Effector memory CD8-positive, alpha-beta T cell (primary cell): Measurements from ENCODE around the gene PRKX.
A peak's percentile ranks its signal among the peaks of the same experiment; 100 is the strongest.
"Not testable (repeated sequence)": the region's sequence is repeated elsewhere in the genome, so short reads cannot be mapped to it uniquely, and the experiment has no call there.

Experiments used
- ATAC-seq: fragments of 150-1000 bp; cut with Tn5 transposase; replicated peaks from 2 replicates; pipeline ENCODE4 v1.10.0; 2021; ENCODE audit warnings: mild to moderate bottlenecking, moderate library complexity
- DNase-seq, 3 experiments: peaks; one replicate each; pipeline ENCODE4 v3.0.0; 2021
- H3K27ac Mint-ChIP-seq, 2 donors: one replicate each; pipeline ENCODE4 v1.8.0; 2022; ENCODE audit warnings: mild to moderate bottlenecking in 2 of 2, mixed read lengths in 2 of 2, moderate library complexity in 2 of 2
- H3K27me3 Mint-ChIP-seq, 2 donors: one replicate each; pipeline ENCODE4 v1.8.0; 2022; ENCODE audit warnings: mixed read lengths in 2 of 2
- H3K36me3 Mint-ChIP-seq: one replicate; pipeline ENCODE4 v1.8.0; 2022; ENCODE audit warnings: mild to moderate bottlenecking, moderate library complexity, mixed read lengths; ENCODE audit not compliant: insufficient read depth
- H3K4me1 Mint-ChIP-seq, 2 donors: one replicate each; pipeline ENCODE4 v1.8.0; 2022; ENCODE audit warnings: low read depth in 2 of 2, mixed read lengths in 2 of 2
- H3K4me3 Mint-ChIP-seq, 2 donors: one replicate each; pipeline ENCODE4 v1.8.0; 2022; ENCODE audit warnings: mild to moderate bottlenecking in 2 of 2, mixed read lengths in 2 of 2, moderate library complexity in 2 of 2
- H3K9me3 Mint-ChIP-seq, 2 donors: one replicate each; pipeline ENCODE4 v1.8.0; 2022; ENCODE audit warnings: mixed read lengths in 2 of 2

Gene PRKX

DNA sequence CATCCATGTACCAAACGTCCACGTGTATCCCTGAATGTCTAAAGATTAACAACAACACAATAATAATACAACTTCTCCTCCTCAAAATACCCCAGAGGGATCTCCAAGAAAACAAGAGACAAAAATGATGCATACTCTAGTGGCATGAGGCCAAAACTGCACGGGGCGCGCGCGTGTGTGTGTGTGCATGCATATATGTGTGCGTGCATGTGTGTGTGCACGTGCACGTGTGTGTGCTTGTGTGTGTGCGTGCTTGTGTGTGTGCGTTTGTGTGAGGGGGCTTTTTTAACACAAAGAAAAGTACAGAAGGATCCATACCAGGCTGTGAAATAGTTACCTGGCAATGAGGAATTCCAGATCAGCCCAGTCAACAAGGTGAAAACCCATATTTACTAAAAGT is 48.5 kb downstream of the PRKX start:
- H3K4me3 Mint-ChIP-seq = no peak overlapping the region
- ATAC-seq (no peak), DNase-seq (no peak)
- H3K4me1 Mint-ChIP-seq = peaks cover 4 to 9% of the 10 kb centered on the region in 2 donors
- peaks cover 48% of the 10 kb centered on the region for H3K36me3 Mint-ChIP-seq
- H3K27ac Mint-ChIP-seq = no peak overlapping the region
- no peaks in the 10 kb centered on the region for H3K9me3 Mint-ChIP-seq
- no peaks in the 10 kb centered on the region for H3K27me3 Mint-ChIP-seq

DNA sequence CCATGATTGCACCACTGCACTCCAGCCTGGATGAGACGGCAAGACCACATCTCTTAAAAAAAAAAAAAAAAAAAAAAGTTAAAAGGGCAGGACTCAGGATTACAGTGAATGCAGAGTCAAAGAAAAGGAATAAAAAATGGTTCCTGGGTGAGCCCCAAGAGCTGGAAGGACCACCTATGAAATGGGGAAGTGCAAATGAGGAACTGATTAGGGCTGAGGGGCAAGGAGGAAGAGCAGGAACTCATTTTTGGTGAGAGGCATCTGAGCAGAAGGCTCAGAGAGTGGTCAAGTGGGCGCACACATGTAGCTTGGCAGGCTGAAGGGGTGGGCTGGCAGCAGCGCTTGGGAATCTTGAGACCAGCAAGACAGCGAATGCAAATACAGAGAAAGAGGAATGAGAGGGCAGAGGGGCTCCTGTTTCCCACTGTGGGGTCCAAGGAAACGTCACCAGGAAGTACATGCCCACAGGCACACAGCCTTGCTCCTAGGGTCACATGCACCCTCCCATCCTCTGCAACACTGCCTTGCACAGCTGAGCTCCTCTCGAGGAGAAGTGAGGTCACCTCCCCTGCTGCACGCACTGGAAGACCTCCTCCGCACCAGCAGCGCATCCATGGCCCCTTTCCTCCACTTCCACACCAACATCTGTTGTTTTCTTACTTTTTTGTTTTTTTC is 49.7 kb downstream of the PRKX start:
- not testable (repeated sequence) for H3K4me1 Mint-ChIP-seq, H3K4me3 Mint-ChIP-seq, H3K9me3 Mint-ChIP-seq, DNase-seq, ATAC-seq, H3K27me3 Mint-ChIP-seq
- Mint-ChIP-seq H3K27ac (peak overlapping the region in 1 of 2 donors; percentile 86), H3K36me3 (peaks cover 53% of the 10 kb centered on the region)

DNA sequence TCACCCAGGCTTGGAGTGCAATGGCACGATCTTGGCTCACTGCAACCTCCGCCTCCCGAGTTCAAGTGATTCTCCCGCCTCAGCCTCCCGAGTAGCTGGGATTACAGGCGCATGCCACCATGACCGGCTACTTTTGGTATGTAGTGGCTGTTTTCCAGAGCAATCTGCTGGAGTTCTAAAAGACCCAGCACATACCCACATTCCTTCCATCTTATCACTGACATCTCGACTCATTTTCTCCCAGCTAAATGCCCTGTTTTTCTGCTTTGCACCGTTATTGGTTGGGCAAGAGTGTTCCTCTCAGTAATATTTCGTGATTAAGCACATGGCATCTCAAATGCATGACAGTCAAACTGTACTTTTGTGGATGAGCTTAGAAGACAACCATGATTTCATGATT is 53.7 kb downstream of the PRKX start:
- Mint-ChIP-seq H3K9me3 (no peaks in the 10 kb centered on the region), H3K27me3 (no peaks in the 10 kb centered on the region), H3K27ac (no peak overlapping the region), H3K4me3 (no peak overlapping the region), H3K36me3 (peaks cover 34% of the 10 kb centered on the region), H3K4me1 (peaks cover 3 to 4% of the 10 kb centered on the region in 2 donors)
- ATAC-seq (no peak), DNase-seq (no peak)

DNA sequence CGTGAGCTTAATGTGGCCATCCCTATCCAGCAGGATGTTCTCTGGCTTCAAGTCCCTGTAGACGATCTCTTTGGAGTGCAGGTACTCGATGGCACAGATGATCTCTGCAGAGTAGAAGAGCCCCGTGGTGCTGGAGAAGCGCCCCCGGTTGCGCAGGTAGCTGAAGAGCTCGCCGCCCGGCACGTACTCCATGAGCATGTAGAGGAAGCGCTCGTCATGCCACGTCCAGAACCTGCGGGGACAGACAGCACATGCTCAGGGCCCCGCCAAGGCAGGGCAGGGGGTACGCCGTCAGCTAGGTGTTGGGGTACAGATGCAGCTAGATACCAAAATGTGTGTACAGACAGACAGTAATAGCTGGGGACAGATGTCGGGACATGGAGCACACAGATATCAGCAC is 58.3 kb downstream of the PRKX start:
- no peak overlapping the region for H3K27ac Mint-ChIP-seq
- H3K4me1 Mint-ChIP-seq = peaks cover 3% of the 10 kb centered on the region in 2 donors
- no peak overlapping the region for H3K4me3 Mint-ChIP-seq
- H3K36me3 Mint-ChIP-seq = peaks cover 44% of the 10 kb centered on the region
- no peaks in the 10 kb centered on the region for H3K9me3 Mint-ChIP-seq
- DNase-seq (no peak), ATAC-seq (no peak)
- H3K27me3 Mint-ChIP-seq = no peaks in the 10 kb centered on the region

DNA sequence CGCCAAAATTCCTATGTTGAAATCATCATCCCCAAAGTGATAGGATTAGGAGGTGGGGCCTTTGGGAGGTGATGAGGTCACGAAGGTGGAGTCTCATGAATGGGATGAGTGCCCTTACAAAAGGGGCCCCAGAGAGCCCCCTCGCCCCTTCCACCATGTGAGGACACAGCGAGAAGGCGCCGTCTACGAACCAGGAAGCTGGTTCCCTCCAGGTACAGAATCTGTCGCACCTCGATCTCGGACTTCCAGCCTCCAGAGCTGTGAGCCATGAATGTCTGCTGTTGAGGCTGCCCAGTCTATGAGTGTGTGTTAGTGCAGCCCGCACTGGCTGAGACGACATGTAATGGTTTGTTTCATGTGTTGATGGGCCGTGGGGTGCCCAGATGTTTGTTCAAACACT is 60.3 kb downstream of the PRKX start:
- H3K4me3 Mint-ChIP-seq = no peak overlapping the region
- H3K27me3 Mint-ChIP-seq = no peaks in the 10 kb centered on the region
- no peak for ATAC-seq
- no peak for DNase-seq
- H3K9me3 Mint-ChIP-seq = no peaks in the 10 kb centered on the region
- peaks cover 1 to 6% of the 10 kb centered on the region in 2 donors for H3K4me1 Mint-ChIP-seq
- H3K36me3 Mint-ChIP-seq = peaks cover 38% of the 10 kb centered on the region
- no peak overlapping the region for H3K27ac Mint-ChIP-seq

DNA sequence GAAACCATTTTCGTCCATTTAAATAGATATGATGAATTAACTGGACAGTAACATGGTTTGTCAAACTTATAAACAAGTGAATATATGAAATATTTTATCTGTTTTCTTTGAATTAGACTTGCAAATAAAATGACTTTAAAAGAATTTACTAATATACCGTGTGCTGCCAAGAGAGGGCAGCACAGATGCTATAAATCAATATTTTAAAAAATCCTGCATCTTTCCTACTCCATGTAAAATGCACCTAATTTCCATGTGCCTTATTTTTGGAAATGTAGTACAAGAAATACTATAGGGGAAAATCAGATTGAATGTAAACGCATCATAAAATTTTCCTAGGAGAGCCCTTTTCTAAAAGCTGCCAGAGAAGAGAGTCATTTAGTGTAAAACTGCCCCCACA is 62.2 kb downstream of the PRKX start:
- H3K4me1 Mint-ChIP-seq = peaks cover 1 to 6% of the 10 kb centered on the region in 2 donors
- H3K27me3 Mint-ChIP-seq = no peaks in the 10 kb centered on the region
- DNase-seq (peak in 1 of 3 experiments; percentile 5), ATAC-seq (no peak)
- no peak overlapping the region for H3K27ac Mint-ChIP-seq
- no peaks in the 10 kb centered on the region for H3K9me3 Mint-ChIP-seq
- no peak overlapping the region for H3K4me3 Mint-ChIP-seq
- peaks cover 39% of the 10 kb centered on the region for H3K36me3 Mint-ChIP-seq

DNA sequence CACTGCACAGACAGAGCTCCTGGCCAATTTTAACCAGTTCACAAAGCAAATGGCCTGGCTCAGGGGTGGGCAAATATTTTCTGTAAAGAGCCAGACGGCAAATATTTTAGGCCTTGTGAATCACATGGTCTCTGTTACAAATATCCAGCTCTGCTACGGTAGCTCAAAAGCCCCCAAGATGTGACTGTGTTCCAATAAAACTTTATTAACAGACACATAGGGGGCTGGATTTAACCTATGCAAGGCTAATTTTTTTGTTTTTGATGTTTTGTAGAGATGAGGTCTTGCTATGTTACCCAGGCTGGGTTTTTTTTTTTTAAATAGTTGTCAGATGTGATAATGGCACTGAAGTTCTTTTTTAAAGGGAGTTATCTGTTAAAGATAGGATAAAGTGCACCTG is 65.4 kb downstream of the PRKX start:
- Mint-ChIP-seq H3K27ac (peak overlapping the region; percentile 79 to 83), H3K36me3 (peaks cover 41% of the 10 kb centered on the region), H3K4me3 (no peak overlapping the region), H3K27me3 (no peaks in the 10 kb centered on the region), H3K4me1 (peaks cover 1 to 6% of the 10 kb centered on the region in 2 donors), H3K9me3 (no peaks in the 10 kb centered on the region)
- ATAC-seq (no peak), DNase-seq (no peak)

DNA sequence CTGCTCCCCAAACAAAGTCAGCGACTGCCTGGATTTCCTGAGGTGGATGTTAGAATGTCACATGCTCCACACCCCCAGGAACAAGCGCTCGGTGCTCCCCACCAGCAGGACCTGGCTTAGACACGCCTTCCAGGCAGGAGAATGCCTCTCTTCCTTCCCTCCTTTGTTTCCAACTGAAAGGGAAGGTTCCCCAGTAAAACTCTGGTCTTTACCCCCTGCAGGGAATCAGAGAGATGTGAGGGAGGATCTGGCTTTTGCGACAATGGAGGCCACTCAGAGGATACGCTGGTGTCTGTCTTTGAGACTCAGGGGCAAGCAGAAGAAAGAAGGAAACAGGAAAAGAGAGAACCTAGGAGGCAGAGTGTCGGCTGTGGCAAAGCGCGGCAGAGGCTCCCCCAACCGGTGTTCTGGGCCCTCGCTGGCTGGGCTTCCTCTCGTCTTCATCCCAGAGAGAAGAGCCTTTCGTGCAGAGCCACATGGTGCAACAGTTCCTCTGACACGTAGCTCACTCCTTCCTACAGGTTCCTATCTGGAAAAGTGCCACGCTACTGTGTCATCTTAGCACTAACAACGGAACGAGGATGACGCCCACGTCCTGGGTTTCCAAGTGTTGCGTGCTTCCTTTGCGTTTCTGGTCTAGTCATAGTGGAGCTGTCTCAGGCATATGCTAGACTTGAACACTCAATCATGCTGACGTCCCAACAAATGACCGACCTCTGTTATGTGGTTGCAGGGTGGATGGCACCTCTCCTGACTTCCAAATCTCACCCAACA is 73.4 kb downstream of the PRKX start:
- H3K4me3 Mint-ChIP-seq, H3K4me1 Mint-ChIP-seq, H3K9me3 Mint-ChIP-seq, H3K27me3 Mint-ChIP-seq, ATAC-seq, DNase-seq, H3K36me3 Mint-ChIP-seq: not testable (repeated sequence)
- peak overlapping the region in 1 of 2 donors; percentile 54 for H3K27ac Mint-ChIP-seq

DNA sequence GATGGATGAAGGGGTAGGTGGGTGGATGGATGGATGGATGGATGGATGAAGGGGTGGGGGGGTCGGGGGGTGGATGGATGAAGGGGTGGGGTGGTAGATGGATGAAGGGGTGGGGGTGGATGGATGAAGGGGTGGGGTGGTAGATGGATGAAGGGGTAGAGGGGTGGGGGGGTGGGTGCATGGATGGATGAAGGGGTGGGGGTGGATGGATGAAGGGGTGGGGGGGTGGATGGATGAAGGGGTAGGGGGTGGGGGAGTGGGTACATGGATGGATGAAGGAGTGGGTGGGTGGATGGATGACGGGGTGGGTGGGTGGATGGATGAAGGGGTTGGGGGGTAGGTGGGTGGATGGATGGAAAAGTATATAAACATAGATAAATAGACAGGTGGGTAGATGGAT is 74.2 kb downstream of the PRKX start:
- H3K36me3 Mint-ChIP-seq = peaks cover 10% of the 10 kb centered on the region
- H3K4me3 Mint-ChIP-seq = no peak overlapping the region
- no peaks in the 10 kb centered on the region for H3K9me3 Mint-ChIP-seq
- H3K27ac Mint-ChIP-seq = peak overlapping the region in 1 of 2 donors; percentile 19
- DNase-seq = no peak
- ATAC-seq = no peak
- H3K4me1 Mint-ChIP-seq = peaks cover 6% of the 10 kb centered on the region in 2 donors
- H3K27me3 Mint-ChIP-seq = no peaks in the 10 kb centered on the region

DNA sequence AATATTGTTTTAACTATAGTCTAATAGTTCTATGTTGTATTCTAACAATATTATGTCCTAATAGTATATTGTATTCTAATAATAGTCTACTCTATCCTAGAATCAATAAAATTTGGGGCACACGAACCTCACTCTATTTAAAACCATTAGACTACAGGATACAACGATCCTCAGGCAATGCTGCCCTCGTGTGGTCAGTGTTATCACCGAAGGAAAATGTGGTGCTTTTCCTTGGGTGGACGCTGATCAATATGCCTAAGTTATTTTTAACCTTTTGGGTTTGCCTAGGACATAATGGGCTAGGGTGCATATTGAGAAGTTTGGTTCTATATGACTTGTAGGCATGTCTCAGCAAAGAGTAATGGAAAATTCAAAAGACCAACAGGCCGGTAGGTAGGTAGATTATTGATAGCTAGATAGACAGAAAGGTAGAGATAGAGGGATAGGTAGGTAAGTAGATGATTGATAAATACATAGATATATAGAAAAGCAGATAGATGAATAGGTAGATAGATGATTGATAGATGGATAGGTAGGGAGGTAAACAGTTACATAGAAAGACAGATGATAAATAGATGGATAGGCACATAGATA is 75.1 kb downstream of the PRKX start:
- no peak for ATAC-seq

DNA sequence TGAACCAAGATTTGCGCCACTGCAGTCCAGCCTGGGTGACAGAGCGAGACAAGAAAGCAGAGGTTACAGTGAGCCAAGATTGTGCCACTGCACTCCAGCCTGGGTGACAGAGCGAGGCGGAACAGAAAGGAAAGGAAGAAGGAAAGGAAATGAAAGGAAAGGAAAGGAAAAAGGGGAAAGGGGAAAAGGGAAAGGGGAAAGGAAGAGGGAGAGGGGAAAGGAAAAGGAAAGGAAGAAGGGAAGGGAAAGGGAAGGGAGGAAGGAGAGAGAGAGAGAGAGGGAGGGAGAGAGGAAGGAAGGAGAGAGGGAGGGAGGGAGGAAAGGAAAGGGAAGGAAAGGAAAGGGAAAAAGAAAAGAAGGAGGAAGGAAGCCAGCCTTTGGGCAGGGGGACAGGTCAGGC is 76.6 kb downstream of the PRKX start:
- Mint-ChIP-seq H3K4me3 (no peak overlapping the region), H3K36me3 (peaks cover 23% of the 10 kb centered on the region), H3K27ac (no peak overlapping the region), H3K27me3 (no peaks in the 10 kb centered on the region), H3K9me3 (no peaks in the 10 kb centered on the region), H3K4me1 (peaks cover 6% of the 10 kb centered on the region in 2 donors)
- ATAC-seq (no peak), DNase-seq (no peak)

More for the DNA sequence above, 75.1 kb downstream of the PRKX start:
- H3K4me3 Mint-ChIP-seq = no peak overlapping the region
- H3K36me3 Mint-ChIP-seq = peaks cover 11% of the 10 kb centered on the region
- peak overlapping the region; percentile 19 to 38 for H3K27ac Mint-ChIP-seq
- H3K27me3 Mint-ChIP-seq = no peaks in the 10 kb centered on the region
- no peaks in the 10 kb centered on the region for H3K9me3 Mint-ChIP-seq
- peaks cover 6% of the 10 kb centered on the region in 2 donors for H3K4me1 Mint-ChIP-seq
- peak in 2 of 3 experiments; percentile 3 to 13 for DNase-seq

DNA sequence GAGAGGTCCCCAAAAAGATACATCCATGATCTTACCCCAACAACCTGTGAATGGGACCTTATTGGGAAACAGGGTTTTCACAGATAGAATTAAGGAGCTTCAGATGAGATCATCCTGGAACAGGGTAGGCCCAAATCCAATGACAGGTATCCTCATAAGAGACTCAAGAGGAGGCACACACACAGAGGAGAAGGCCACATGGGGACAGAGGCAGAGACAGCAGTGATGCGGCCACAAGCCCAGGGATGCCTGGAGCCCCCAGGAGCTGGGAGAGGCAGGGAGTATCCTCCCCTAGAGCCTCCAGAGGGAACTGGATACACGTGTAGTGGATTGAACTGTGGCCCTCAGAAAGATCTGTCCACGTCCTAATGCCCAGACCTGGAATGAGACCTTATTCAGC is 82.3 kb downstream of the PRKX start:
- H3K36me3 Mint-ChIP-seq = peaks cover 44% of the 10 kb centered on the region
- peaks cover 0 to 7% of the 10 kb centered on the region in 2 donors for H3K4me1 Mint-ChIP-seq
- DNase-seq = no peak
- no peaks in the 10 kb centered on the region for H3K9me3 Mint-ChIP-seq
- no peak overlapping the region for H3K4me3 Mint-ChIP-seq
- no peak overlapping the region for H3K27ac Mint-ChIP-seq
- ATAC-seq = no peak
- no peaks in the 10 kb centered on the region for H3K27me3 Mint-ChIP-seq

DNA sequence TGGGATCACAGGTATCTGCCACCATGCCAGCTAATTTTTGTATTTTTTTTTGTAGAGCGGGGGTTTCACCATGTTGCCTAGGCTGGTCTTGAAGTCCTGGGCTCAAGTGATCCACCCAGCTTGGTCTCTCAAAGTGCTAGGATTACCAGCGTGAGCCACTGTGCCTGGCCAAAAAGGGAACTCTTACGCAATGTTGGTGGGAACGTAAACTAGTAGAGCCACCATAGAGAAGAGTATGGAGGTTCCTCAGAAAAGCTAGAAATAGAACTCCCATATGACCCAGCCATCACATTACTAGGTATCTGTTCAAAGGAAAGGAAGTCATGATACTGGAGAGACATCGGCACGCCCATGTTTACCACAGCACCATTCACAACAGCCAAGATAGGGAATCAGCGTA is 85.9 kb downstream of the PRKX start:
- Mint-ChIP-seq H3K27ac (peak overlapping the region in 1 of 2 donors; percentile 69), H3K4me3 (no peak overlapping the region), H3K9me3 (no peaks in the 10 kb centered on the region), H3K36me3 (peaks cover 46% of the 10 kb centered on the region), H3K4me1 (peaks cover 0 to 4% of the 10 kb centered on the region in 2 donors), H3K27me3 (no peaks in the 10 kb centered on the region)
- DNase-seq = no peak
- no peak for ATAC-seq

DNA sequence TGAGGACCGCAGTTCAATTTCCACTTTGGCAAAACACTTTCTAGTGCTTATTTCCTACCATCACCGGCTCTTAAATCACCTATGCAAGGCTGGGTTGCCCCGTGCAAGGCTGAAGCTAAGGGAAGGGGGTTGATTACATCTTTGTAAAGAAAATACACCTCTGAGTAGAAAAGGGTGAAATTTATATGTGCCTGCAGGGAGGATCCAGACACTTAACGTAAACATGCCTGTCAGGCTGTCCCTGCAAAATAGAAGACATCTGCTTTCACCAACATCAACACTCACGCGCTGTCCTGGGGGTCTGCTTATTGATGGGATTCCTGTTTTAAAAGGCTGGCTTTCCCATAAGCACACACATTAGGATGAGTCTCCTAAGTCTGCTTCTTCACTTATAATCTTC is 92.0 kb downstream of the PRKX start:
- Mint-ChIP-seq H3K4me3 (no peak overlapping the region), H3K36me3 (peaks cover 34% of the 10 kb centered on the region), H3K27ac (peak overlapping the region in 1 of 2 donors; percentile 35), H3K27me3 (no peaks in the 10 kb centered on the region), H3K9me3 (no peaks in the 10 kb centered on the region), H3K4me1 (no peaks in the 10 kb centered on the region)
- DNase-seq (no peak), ATAC-seq (no peak)
